ENCODE data around the gene TRIM25.

DNA sequence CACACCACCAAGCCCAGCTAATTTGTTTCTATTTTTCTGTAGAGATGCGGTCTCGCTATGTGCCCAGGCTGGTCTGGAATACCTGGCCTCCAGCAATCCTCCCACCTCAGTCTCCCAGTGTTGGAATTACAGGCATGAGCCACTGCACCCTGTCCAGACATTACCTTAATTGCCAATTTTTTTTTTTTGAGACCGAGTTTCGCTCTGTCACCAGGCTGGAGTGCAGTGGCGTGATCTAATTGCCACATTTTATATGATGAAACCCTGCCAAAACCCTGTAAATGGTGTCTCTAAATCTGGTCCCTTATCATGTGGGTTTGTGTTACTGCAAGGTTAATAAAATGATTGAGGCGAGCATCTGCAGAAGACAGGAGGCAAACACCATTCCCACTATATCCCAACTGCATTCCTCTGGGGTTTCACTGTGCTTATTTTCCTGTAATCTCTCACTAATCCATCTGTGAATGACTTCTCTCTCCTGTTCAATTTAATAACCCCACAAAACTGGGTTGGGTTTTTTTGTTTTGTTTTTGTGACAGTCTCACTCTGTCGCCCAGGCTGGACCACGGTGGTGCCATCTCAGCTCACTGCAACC, 19.4 kb upstream of the TRIM25 start:
- TF ChIP-seq, protein P1, sequence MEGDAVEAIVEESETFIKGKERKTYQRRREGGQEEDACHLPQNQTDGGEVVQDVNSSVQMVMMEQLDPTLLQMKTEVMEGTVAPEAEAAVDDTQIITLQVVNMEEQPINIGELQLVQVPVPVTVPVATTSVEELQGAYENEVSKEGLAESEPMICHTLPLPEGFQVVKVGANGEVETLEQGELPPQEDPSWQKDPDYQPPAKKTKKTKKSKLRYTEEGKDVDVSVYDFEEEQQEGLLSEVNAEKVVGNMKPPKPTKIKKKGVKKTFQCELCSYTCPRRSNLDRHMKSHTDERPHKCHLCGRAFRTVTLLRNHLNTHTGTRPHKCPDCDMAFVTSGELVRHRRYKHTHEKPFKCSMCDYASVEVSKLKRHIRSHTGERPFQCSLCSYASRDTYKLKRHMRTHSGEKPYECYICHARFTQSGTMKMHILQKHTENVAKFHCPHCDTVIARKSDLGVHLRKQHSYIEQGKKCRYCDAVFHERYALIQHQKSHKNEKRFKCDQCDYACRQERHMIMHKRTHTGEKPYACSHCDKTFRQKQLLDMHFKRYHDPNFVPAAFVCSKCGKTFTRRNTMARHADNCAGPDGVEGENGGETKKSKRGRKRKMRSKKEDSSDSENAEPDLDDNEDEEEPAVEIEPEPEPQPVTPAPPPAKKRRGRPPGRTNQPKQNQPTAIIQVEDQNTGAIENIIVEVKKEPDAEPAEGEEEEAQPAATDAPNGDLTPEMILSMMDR (IDR thresholded peaks at IDR 0.05; ENCODE audit: insufficient read depth, low read length, poor library complexity, severe bottlenecking), result no peak
- TF ChIP-seq EZH2phosphoT487 (conservative IDR thresholded peaks at IDR 0.05; ENCODE audit: low read length), result no peak
